HG03565 (cell line): Measurements from ENCODE around the gene SEZ6L2.

Experiments
- ATAC-seq: cut with Tn5 transposase; IDR thresholded peaks from one replicate; pipeline ENCODE4 v1.9.1; 2021; ENCODE audit warnings: mild to moderate bottlenecking, moderate library complexity; ENCODE audit not compliant: unreplicated experiment

SEZ6L2 gene

DNA sequence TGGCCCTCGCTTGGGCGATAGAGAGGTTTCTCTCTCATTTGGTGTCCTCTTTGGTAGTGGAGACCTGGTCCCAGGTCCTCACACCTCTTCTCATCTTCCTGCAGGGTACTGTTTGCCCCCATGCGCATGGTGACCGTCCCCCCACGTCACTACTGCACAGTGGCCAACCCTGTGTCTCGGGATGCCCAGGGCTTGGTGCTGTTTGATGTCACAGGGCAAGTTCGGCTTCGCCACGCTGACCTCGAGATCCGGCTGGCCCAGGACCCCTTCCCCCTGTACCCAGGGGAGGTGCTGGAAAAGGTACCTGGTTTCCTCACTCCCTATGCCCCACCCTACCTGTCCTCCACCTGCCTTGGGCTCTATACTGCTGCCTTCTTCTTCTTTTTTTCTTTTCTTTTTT, 68.6 kb downstream of the SEZ6L2 start:
- no peak for ATAC-seq

DNA sequence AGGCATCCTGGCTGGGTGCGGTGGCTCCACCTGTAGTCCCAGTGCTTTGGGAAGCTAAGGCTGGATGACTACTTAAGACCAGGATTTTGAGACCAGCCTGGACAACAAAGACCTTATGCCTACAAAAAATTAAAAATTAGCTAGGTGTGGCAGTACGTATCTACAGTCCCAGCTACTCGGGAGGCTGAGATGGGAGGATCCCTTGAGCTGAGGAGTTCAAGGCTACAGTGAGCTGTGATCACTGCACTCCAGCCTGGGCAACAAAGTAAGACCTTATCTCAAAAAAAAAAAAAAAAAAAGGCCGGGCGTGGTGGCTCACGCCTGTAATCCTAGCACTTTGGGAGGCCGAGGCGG, 73.0 kb downstream of the SEZ6L2 start:
- no peak for ATAC-seq

DNA sequence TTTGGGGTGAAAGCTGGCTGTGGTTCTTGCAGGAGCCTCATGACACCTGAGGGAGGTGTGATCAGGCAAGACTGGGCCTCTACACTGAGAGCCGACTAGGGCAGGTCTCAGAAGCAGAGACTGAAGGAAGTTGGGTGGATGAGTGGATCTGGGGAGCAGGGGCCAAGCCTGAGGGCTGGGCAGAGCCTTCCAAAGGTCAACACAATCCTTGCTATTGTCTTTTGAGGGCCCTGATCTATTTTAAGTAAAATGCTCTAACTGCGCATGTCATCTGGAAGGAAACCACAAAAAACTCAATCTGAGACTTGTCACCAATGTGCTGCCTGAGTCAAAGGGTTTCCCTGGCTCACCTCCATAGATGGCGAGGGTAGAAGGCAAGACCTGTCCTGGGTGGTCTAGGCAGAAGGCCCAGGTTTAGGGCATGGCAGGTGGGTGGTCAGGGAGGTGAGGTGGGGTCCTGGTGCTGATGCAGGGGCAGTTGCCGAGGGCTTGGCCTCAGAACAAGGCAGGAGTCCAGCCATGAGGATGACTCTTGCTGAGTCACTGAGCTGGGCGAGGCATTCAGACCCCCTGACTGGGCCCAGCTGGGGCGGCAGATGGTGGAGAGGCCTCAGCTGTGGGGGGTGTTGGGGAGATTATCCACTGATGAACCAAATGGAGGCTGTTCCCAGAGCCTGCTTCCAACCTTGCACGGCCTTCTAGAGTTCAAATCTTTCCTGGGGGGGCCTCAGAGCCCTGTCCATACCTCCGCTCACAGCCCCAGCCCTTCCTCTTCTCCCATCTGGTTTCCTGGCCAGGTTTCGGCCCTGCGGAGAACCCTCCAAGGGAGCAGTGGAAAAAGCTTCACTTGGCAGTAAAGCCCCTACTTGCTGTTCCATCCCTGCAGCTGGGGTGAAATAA, 74.0 kb downstream of the SEZ6L2 start:
- no peak for ATAC-seq

DNA sequence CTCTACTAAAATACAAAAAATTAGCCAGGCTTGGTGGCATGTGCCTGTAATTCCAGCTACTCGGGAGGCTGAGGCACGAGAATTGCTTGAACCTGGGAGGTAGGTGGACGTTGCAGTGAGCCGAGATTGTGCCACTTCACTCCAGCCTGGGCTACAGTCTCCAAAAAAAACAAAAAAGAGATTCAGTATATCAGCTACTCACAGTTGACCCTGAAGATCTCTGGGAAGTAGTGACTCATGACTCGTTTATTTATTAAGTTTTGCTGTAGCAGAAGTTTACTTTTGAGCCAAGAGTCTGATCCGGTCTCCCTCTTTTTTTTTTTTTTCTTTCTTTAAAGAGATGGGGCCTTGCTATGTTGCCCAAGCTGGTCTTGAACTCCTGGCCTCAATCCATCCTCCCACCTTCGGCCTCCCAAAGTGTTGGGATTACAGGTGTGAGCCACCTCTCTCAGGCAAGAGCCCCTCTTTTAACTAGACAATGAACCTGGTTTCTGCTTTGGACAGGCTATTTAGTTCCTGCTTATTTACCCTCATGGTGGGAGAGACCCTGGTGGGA, 74.7 kb downstream of the SEZ6L2 start:
- no peak for ATAC-seq

DNA sequence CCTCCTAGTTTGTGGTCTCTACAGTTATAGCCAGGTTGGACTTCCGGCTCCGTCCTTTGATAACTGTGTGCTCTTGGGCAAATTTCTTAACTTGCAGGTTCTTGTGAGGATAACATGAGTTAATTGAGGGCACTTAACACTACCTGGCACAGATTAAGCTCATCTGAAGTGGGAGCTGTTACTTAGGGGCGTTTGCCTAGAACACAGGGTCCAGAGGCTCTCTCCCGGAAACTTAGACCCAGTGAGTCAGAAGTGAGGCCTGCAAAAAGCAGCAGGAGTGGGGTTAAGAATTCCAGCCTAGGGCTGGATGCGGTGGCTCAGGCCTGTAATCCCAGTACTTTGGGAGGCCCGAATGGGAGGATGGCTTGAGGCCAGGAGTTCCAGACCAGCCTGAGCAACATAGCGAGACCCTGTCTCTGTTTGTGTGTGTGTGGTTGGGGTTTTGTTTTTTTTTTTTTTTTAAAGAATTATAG, 77.7 kb downstream of the SEZ6L2 start:
- no peak for ATAC-seq
